DND-41 (cell line): Measurements from ENCODE around the gene C1orf185.

ENCODE experiments used
- CTCF ChIP-seq: IDR thresholded peaks from 2 replicates; pipeline ENCODE4 v1.5.1; 2012; ENCODE audit warnings: borderline replicate concordance, low read length, moderate library complexity, mild to moderate bottlenecking; ENCODE audit not compliant: poor library complexity, severe bottlenecking; ENCODE audit errors: extremely low read depth
- EZH2 ChIP-seq: IDR thresholded peaks from 3 replicates; pipeline ENCODE4 v1.6.1; 2012; ENCODE audit warnings: borderline replicate concordance, low read depth, mild to moderate bottlenecking, moderate library complexity, low read length, inconsistent platforms; ENCODE audit not compliant: severe bottlenecking

GRCh38 chr1:51101976-51102375 is at the start of gene C1orf185:
- TF ChIP-seq CTCF (no peak), EZH2 (no peak)
